HG03432 (cell line): Measurements from ENCODE around the gene LARP4B.
"Not testable (repeated sequence)": the region's sequence is repeated elsewhere in the genome, so short reads cannot be mapped to it uniquely, and the experiment has no call there.

Experiments used
- ATAC-seq: cut with Tn5 transposase; IDR thresholded peaks from one replicate; pipeline ENCODE4 v1.9.1; 2021; ENCODE audit warnings: mild to moderate bottlenecking, moderate library complexity; ENCODE audit not compliant: unreplicated experiment

LARP4B gene

GRCh38 chr10:958856-959255, 27.4 kb upstream of the LARP4B start:
- no peak for ATAC-seq

GRCh38 chr10:958106-958505, 26.6 kb upstream of the LARP4B start:
- no peak for ATAC-seq

GRCh38 chr10:955820-956217, 24.3 kb upstream of the LARP4B start:
- ATAC-seq: no peak

GRCh38 chr10:955127-955819, 23.8 kb upstream of the LARP4B start:
- ATAC-seq: no peak

- ATAC-seq: no peak
These were observed 22.9 kb upstream of the LARP4B start for GRCh38 chr10:954396-954795.

- ATAC-seq: no peak
These were observed 22.3 kb upstream of the LARP4B start for GRCh38 chr10:953836-954235.

GRCh38 chr10:949446-949845, 17.9 kb upstream of the LARP4B start:
- ATAC-seq: no peak

- ATAC-seq: no peak
These were observed 16.8 kb upstream of the LARP4B start for GRCh38 chr10:948347-948746.

GRCh38 chr10:947881-948280, 16.4 kb upstream of the LARP4B start:
- no peak for ATAC-seq

- ATAC-seq: no peak
These were observed 15.5 kb upstream of the LARP4B start for GRCh38 chr10:947051-947450.

GRCh38 chr10:945778-946177, 14.3 kb upstream of the LARP4B start:
- ATAC-seq: no peak

GRCh38 chr10:944034-944831, 12.7 kb upstream of the LARP4B start:
- ATAC-seq: no peak

GRCh38 chr10:943334-944033, 12.0 kb upstream of the LARP4B start:
- ATAC-seq: peak; percentile 56

GRCh38 chr10:938941-939678, 7.6 kb upstream of the LARP4B start:
- no peak for ATAC-seq

GRCh38 chr10:934746-935406, 3.4 kb upstream of the LARP4B start:
- ATAC-seq: no peak

GRCh38 chr10:934165-934564, 2.7 kb upstream of the LARP4B start:
- ATAC-seq: not testable (repeated sequence)

- no peak for ATAC-seq
These were observed 1.1 kb upstream of the LARP4B start for GRCh38 chr10:932589-932988.

GRCh38 chr10:930625-931325, 730 bp downstream of the LARP4B start:
- peak; percentile 2 for ATAC-seq

- ATAC-seq: no peak
These were observed 1.4 kb downstream of the LARP4B start for GRCh38 chr10:929960-930624.
